H1 (cell line): ENCODE data around the gene CCNI2. TPM values are rescaled to one million over a fixed set of nuclear protein-coding genes. Genes with fewer than 3 reads are reported as not detected.

Source experiments
- CTCF ChIA-PET: fragments of 300-600 bp; sonication (Branson Sonifier 250); formaldehyde crosslinking; loops from one replicate; lab custom pipeline; 2021; ENCODE audit not compliant: partially characterized antibody; lab: Charles Lee
- POLR2A ChIA-PET: fragments of 300-600 bp; sonication (Branson Sonifier 250); formaldehyde crosslinking; loops from one replicate; lab custom pipeline; 2021; ENCODE audit warnings: inconsistent platforms; ENCODE audit not compliant: partially characterized antibody; lab: Charles Lee
- DNase-seq, 2 experiments: peaks; one replicate each; pipeline versions ENCODE4 v3.0.0 to v3.0.0-alpha.2; 2010 to 2022; ENCODE audit warnings: low spot score in 2 of 2, low read depth in 1 of 2, mixed read lengths in 1 of 2
- FAIRE-seq: peaks from 2 replicates; lab custom pipeline; 2011; peaks lifted over from hg19 to GRCh38; lab: Jason Lieb, UNC
- H2AFZ ChIP-seq: 2 replicates; pipeline ENCODE4 v1.8.1; 2012; ENCODE audit warnings: low read length, inconsistent platforms
- H2AK5ac ChIP-seq: 2 replicates; pipeline ENCODE4 v1.6.1; 2013; ENCODE audit warnings: low read depth, low read length
- H2BK120ac ChIP-seq: replicated peaks from 2 replicates; pipeline ENCODE3; 2013; ENCODE audit warnings: low read depth, low read length, inconsistent platforms
- H2BK12ac ChIP-seq: 2 replicates; pipeline ENCODE4 v1.6.1; 2013; ENCODE audit warnings: low read depth, low read length
- H2BK15ac ChIP-seq: 2 replicates; pipeline ENCODE4 v1.6.1; 2013; ENCODE audit warnings: low read length
- H2BK20ac ChIP-seq: 2 replicates; pipeline ENCODE4 v1.6.1; 2013; ENCODE audit warnings: low read length
- H2BK5ac ChIP-seq: 2 replicates; pipeline ENCODE4 v1.6.1; 2013; ENCODE audit warnings: low read depth, low read length
- H3K14ac ChIP-seq: 2 replicates; pipeline ENCODE4 v1.6.1; 2013; ENCODE audit warnings: inconsistent platforms; ENCODE audit not compliant: insufficient read length
- H3K18ac ChIP-seq: 2 replicates; pipeline ENCODE4 v1.6.1; 2013; ENCODE audit warnings: low read length; ENCODE audit errors: extremely low read depth
- H3K23ac ChIP-seq: 2 replicates; pipeline ENCODE4 v1.6.1; 2013; ENCODE audit warnings: inconsistent platforms; ENCODE audit not compliant: insufficient read length
- H3K23me2 ChIP-seq: 2 replicates; pipeline ENCODE4 v1.6.1; 2013; ENCODE audit warnings: low read depth, low read length
- H3K27ac ChIP-seq: 2 replicates; pipeline ENCODE4 v1.6.1; 2011; ENCODE audit warnings: low read depth, low read length, inconsistent platforms
- H3K27me3 ChIP-seq, 4 experiments: replicated peaks in 1 of 4; 1 replicate in 1 of 4; 2 replicates in 3 of 4; pipeline versions ENCODE4 v1.6.1 to v1.8.1; 2011 to 2013; ENCODE audit warnings: low read length in 3 of 4, mild to moderate bottlenecking in 3 of 4, inconsistent platforms in 2 of 4, mixed read lengths in 2 of 4, moderate library complexity in 1 of 4; ENCODE audit not compliant: control insufficient read depth in 3 of 4, insufficient read depth in 3 of 4; ENCODE audit errors: extremely low read depth in 1 of 4
- H3K36me3 ChIP-seq, 4 experiments: 2 replicates each; pipeline versions ENCODE4 v1.6.1 to v1.8.1; 2011 to 2013; ENCODE audit warnings: mild to moderate bottlenecking in 4 of 4, low read length in 3 of 4, moderate library complexity in 2 of 4, control low read depth in 1 of 4, inconsistent platforms in 1 of 4; ENCODE audit not compliant: insufficient read depth in 4 of 4, control insufficient read depth in 2 of 4
- H3K4ac ChIP-seq: replicated peaks from 2 replicates; pipeline ENCODE3; 2013; ENCODE audit warnings: low read length, low read depth, mixed read lengths, inconsistent platforms; ENCODE audit not compliant: insufficient read length
- H3K4me1 ChIP-seq, 4 experiments: replicated peaks in 1 of 4; 1 replicate in 1 of 4; 2 replicates in 3 of 4; pipeline versions ENCODE4 v1.6.1 to v1.8.1; 2011 to 2013; ENCODE audit warnings: low read length in 3 of 4, inconsistent platforms in 2 of 4, mixed read lengths in 1 of 4; ENCODE audit not compliant: insufficient read depth in 4 of 4, control insufficient read depth in 3 of 4
- H3K4me2 ChIP-seq, 2 experiments: 2 replicates each; pipeline versions ENCODE4 v1.6.1 to v1.8.1; 2011 to 2013; ENCODE audit warnings: low read depth in 2 of 2, low read length in 2 of 2, control low read depth in 1 of 2, inconsistent platforms in 1 of 2, mild to moderate bottlenecking in 1 of 2; ENCODE audit not compliant: insufficient read depth in 1 of 2
- H3K4me3 ChIP-seq, 4 experiments: fragments of 200-600, 300-600 bp in 1 of 4; sonication (generic), shearing (Covaris generic), sonication (Bioruptor Twin) in 1 of 4; 2 replicates each; pipeline versions ENCODE4 v1.5.1 to v1.8.1; 2011 to 2016; ENCODE audit warnings: low read length in 4 of 4, low read depth in 3 of 4, control low read depth in 2 of 4, inconsistent platforms in 2 of 4, mild to moderate bottlenecking in 2 of 4, mixed read lengths in 1 of 4, moderate library complexity in 1 of 4; ENCODE audit not compliant: insufficient read depth in 2 of 4; ENCODE audit errors: extremely low read depth in 1 of 4
- H3K56ac ChIP-seq: replicated peaks from 2 replicates; pipeline ENCODE3; 2013; ENCODE audit warnings: low read depth, mild to moderate bottlenecking, mixed read lengths, low read length, inconsistent platforms; ENCODE audit not compliant: insufficient read length
- H3K79me1 ChIP-seq: 2 replicates; pipeline ENCODE4 v1.6.1; 2013; ENCODE audit warnings: low read depth, low read length, control low read depth
- H3K79me2 ChIP-seq, 2 experiments: 2 replicates each; pipeline versions ENCODE4 v1.6.1 to v1.8.1; 2012 to 2013; ENCODE audit warnings: low read length in 2 of 2, mild to moderate bottlenecking in 2 of 2, inconsistent platforms in 1 of 2; ENCODE audit not compliant: insufficient read depth in 2 of 2, control insufficient read depth in 1 of 2
- H3K9ac ChIP-seq, 4 experiments: replicated peaks in 1 of 4; 1 replicate in 1 of 4; 2 replicates in 3 of 4; pipeline versions ENCODE4 v1.6.1 to v1.8.1; 2011 to 2013; ENCODE audit warnings: low read depth in 3 of 4, low read length in 3 of 4, control low read depth in 2 of 4, mild to moderate bottlenecking in 2 of 4, moderate library complexity in 2 of 4, inconsistent platforms in 1 of 4; ENCODE audit errors: extremely low read depth in 1 of 4
- H3K9me3 ChIP-seq, 2 experiments: 2 replicates each; pipeline versions ENCODE4 v1.6.1 to v1.8.1; 2012 to 2013; ENCODE audit warnings: mild to moderate bottlenecking in 2 of 2, moderate library complexity in 2 of 2, control low read depth in 1 of 2, inconsistent platforms in 1 of 2, low read depth in 1 of 2, low read length in 1 of 2, mixed read lengths in 1 of 2; ENCODE audit not compliant: insufficient read depth in 2 of 2
- H4K20me1 ChIP-seq, 2 experiments: replicated peaks in 1 of 2; 2 replicates each; pipeline versions ENCODE3 to v1.8.1; 2011 to 2013; ENCODE audit warnings: inconsistent platforms in 2 of 2, low read length in 2 of 2, mild to moderate bottlenecking in 1 of 2; ENCODE audit not compliant: insufficient read depth in 2 of 2, control insufficient read depth in 1 of 2
- H4K5ac ChIP-seq: 2 replicates; pipeline ENCODE4 v1.6.1; 2013; ENCODE audit warnings: low read length, low read depth, mixed read lengths, inconsistent platforms; ENCODE audit not compliant: insufficient read length
- H4K8ac ChIP-seq: 2 replicates; pipeline ENCODE4 v1.8.0; 2013; ENCODE audit warnings: mild to moderate bottlenecking, moderate library complexity, low read length, inconsistent platforms; ENCODE audit not compliant: insufficient read depth; ENCODE audit errors: extremely low read depth
- H4K91ac ChIP-seq: replicated peaks from 2 replicates; pipeline ENCODE3; 2013; ENCODE audit warnings: low read length, mixed read lengths, inconsistent platforms; ENCODE audit not compliant: insufficient read length
- ASH2L ChIP-seq: fragments of 200-600, 300-600 bp; sonication (generic); IDR thresholded peaks from one replicate; pipeline ENCODE4 v1.7.1; 2017; ENCODE audit warnings: low read length
- CHD1 ChIP-seq: IDR thresholded peaks from 2 replicates; pipeline ENCODE4 v1.6.1; 2012; ENCODE audit warnings: low read depth, low read length, improper control_type of control experiment
- KDM4A ChIP-seq: IDR thresholded peaks from one replicate; pipeline ENCODE4 v1.7.1; 2012; ENCODE audit warnings: low read depth, mild to moderate bottlenecking, moderate library complexity, low read length, inconsistent platforms; ENCODE audit not compliant: severe bottlenecking
- NANOG ChIP-seq: IDR thresholded peaks from 2 replicates; pipeline ENCODE4 v1.6.1; 2011; ENCODE audit warnings: low read length, low read depth, mild to moderate bottlenecking, inconsistent platforms; ENCODE audit not compliant: insufficient read depth, poor library complexity, severe bottlenecking
- RFX5 ChIP-seq: IDR thresholded peaks from 2 replicates; pipeline ENCODE4 v1.6.1; 2011; ENCODE audit warnings: low read depth, low read length, improper control_type of control experiment, borderline replicate concordance
- TBP ChIP-seq: IDR thresholded peaks from 2 replicates; pipeline ENCODE4 v1.6.1; 2011; ENCODE audit warnings: low read depth, low read length, improper control_type of control experiment
- USF2 ChIP-seq: IDR thresholded peaks from 2 replicates; pipeline ENCODE4 v1.6.1; 2011; ENCODE audit warnings: low read length, improper control_type of control experiment
- WGBS, 2 experiments: shearing (Covaris generic) in 1 of 2; methylation state at CpG; one replicate each; pipeline versions ENCODE4 v1.1.6 to v1.1.7; 2013 to 2015; ENCODE audit warnings: low lambda C conversion rate in 2 of 2, mixed read lengths in 2 of 2, inconsistent platforms in 1 of 2, low coverage in 1 of 2, missing lambda C conversion rate in 1 of 2; ENCODE audit not compliant: insufficient replicate concordance in 2 of 2, insufficient coverage in 1 of 2, insufficient read length in 1 of 2; ENCODE audit errors: extremely low coverage in 1 of 2, missing lambda C conversion rate in 1 of 2; 5-methylcytosine and 5-hydroxymethylcytosine counted together
- polyA plus RNA-seq, 7 experiments: library from polyadenylated mRNA; depleted of rRNA in 3 of 7; stranded (reverse) in 5 of 7; unstranded in 2 of 7; fragments of >200 nt in 5 of 7; fragments of 200-250 nt in 2 of 7; gene quantifications; 1 replicate in 5 of 7; 2 replicates in 1 of 7; 4 replicates in 1 of 7; pipeline versions ENCODE4 v1.2.1 to v1.2.3, GENCODE V29; 2011 to 2013; ENCODE audit warnings: missing spikeins in 2 of 7, mixed read lengths in 2 of 7
- total RNA-seq: library from RNA; stranded (reverse); fragmentation: NEBNext Ultra II Directional; extraction: Animal tissue kit (Norgen Biotek cat#: 25700); gene quantifications from 2 replicates; pipeline ENCODE4 v1.2.1, GENCODE V29; 2021

Gene CCNI2
- total and polyA plus RNA-seq, 2 of the 8 experiments (the other 6 are each of a cell fraction or from before 2014, with no cell fraction given), result 1.3 to 1.4 TPM

- Histone ChIP-seq H3K23ac (no peak within 1 kb of the TSS), H3K9me3 (no peaks in the 10 kb centered on the region), H3K79me2 (peaks cover 0 to 7% of the 10 kb centered on the region in 2 experiments; a peak in 1 of 4 replicates), H3K9ac (peak within 1 kb of the TSS in 3 of 4 experiments; percentile 1 to 64 (median 31); a peak in 4 of 7 replicates), H4K20me1 (peaks cover 0 to 7% of the 10 kb centered on the region in 2 experiments), H2AFZ (peak within 1 kb of the TSS; percentile 98), H2BK15ac (no peak within 1 kb of the TSS), H3K56ac (no peak within 1 kb of the TSS), H4K8ac (peak within 1 kb of the TSS; percentile 62), H2BK20ac (no peak within 1 kb of the TSS), H3K27me3 (peaks cover 2 to 51% (median 34%) of the 10 kb centered on the region in 4 experiments), H3K4me3 (peak within 1 kb of the TSS; percentile 68 to 75 (median 73)), H3K14ac (no peak within 1 kb of the TSS), H3K27ac (no peak within 1 kb of the TSS), H3K36me3 (no peaks in the 10 kb centered on the region), H2AK5ac (no peak within 1 kb of the TSS), H3K23me2 (peaks cover 10% of the 10 kb centered on the region), H3K4me2 (peak within 1 kb of the TSS; percentile 92 to 94), H2BK120ac (no peak within 1 kb of the TSS), H2BK5ac (no peak within 1 kb of the TSS), H3K79me1 (no peaks in the 10 kb centered on the region; the same call in 1 of the 2 replicates), H3K4ac (no peak within 1 kb of the TSS), H3K4me1 (peaks cover 0 to 9% (median 2%) of the 10 kb centered on the region in 4 experiments; a peak in 5 of 7 replicates), H4K91ac (peak within 1 kb of the TSS; percentile 29), H3K18ac (peak within 1 kb of the TSS; percentile 51; the same call in 1 of the 2 replicates), H4K5ac (no peak within 1 kb of the TSS), H2BK12ac (peak within 1 kb of the TSS; percentile 13; the same call in 1 of the 2 replicates)
- DNase-seq (peak in 1 of 2 experiments; percentile 73), FAIRE-seq (no peak)
- ChIA-PET CTCF (interaction anchor here (0.9 to 3.6 kb wide), 11 partner anchors 10 to 46 kb away, joined by 3 to 17 read pairs (median 5); no protein-coding TSS in a partner anchor), POLR2A (interaction anchor here (1.0 to 2.7 kb wide), 5 partner anchors 9 to 46 kb away, joined by 3 to 8 read pairs (median 4); partner anchors contain the start of gene CCNI2)
- WGBS, 2 experiments, result 8% methylated on average over 59 of the region's 82 CpGs; no CpG with 5 or more reads in 1 of the 2 experiments
- no peak for TF ChIP-seq USF2
- TF ChIP-seq NANOG, result no peak
- TF ChIP-seq KDM4A, result peak; percentile 98
- TF ChIP-seq CHD1, result no peak
- no peak for TF ChIP-seq TBP
- TF ChIP-seq ASH2L, result no peak
- TF ChIP-seq RFX5, result no peak
Observed at GRCh38 chr5:132777209-132778069, 30.2 kb downstream of the CCNI2 start, which contains the start of gene SEPTIN8. SEPTIN8 (minus strand) TSS chr5:132777239; CDS start chr5:132777137, 102 bp downstream.
